ENCODE measurements around the gene CP.

CP gene

GRCh38 chr3:149221783-149222517, at the start of gene CP:
Gene CP (minus strand): TSS chr3:149221829. CDS start chr3:149221792, 37 bp downstream.
- no peak within 1 kb of the TSS for H3K4me3 ChIP-seq (ENCODE audit: low read depth, low read length)
- TF ChIP-seq CTCF (IDR thresholded peaks at IDR 0.05; ENCODE audit: low read depth, low read length): no peak

- no peak overlapping the region for H3K4me3 ChIP-seq (ENCODE audit: low read depth, low read length)
- TF ChIP-seq CTCF (IDR thresholded peaks at IDR 0.05; ENCODE audit: low read depth, low read length): no peak
Observed at GRCh38 chr3:149270180-149270579, 48.6 kb upstream of the CP start.

- no peak for TF ChIP-seq CTCF (IDR thresholded peaks at IDR 0.05; ENCODE audit: low read depth, low read length)
- no peak overlapping the region for H3K4me3 ChIP-seq (ENCODE audit: low read depth, low read length)
Observed at GRCh38 chr3:149269687-149270086, 48.1 kb upstream of the CP start.

- no peak overlapping the region for H3K4me3 ChIP-seq (ENCODE audit: low read depth, low read length)
- no peak for TF ChIP-seq CTCF (IDR thresholded peaks at IDR 0.05; ENCODE audit: low read depth, low read length)
Observed at GRCh38 chr3:149267565-149267964, 45.9 kb upstream of the CP start.

- no peak for TF ChIP-seq CTCF (IDR thresholded peaks at IDR 0.05; ENCODE audit: low read depth, low read length)
- H3K4me3 ChIP-seq (ENCODE audit: low read depth, low read length): no peak overlapping the region
Observed at GRCh38 chr3:149266736-149267135, 45.1 kb upstream of the CP start.

GRCh38 chr3:149263856-149264255, 42.2 kb upstream of the CP start:
- no peak overlapping the region for H3K4me3 ChIP-seq (ENCODE audit: low read depth, low read length)
- no peak for TF ChIP-seq CTCF (IDR thresholded peaks at IDR 0.05; ENCODE audit: low read depth, low read length)

GRCh38 chr3:149258714-149259113, 37.1 kb upstream of the CP start:
- no peak for TF ChIP-seq CTCF (IDR thresholded peaks at IDR 0.05; ENCODE audit: low read depth, low read length)
- H3K4me3 ChIP-seq (ENCODE audit: low read depth, low read length): no peak overlapping the region
